PFSK-1 (cell line): Measurements from ENCODE around the gene EPB41L4A.

Experiments
- FOXP2 ChIP-seq: optimal IDR thresholded peaks from 2 replicates; pipeline ENCODE3; 2011; ENCODE audit warnings: borderline replicate concordance, control low read depth, inconsistent platforms; ENCODE audit not compliant: insufficient read depth; ENCODE audit errors: extremely low read length, extremely low read depth
- POLR2AphosphoS5 ChIP-seq: IDR thresholded peaks from 2 replicates; pipeline ENCODE4 v1.6.1; 2012; ENCODE audit warnings: low read depth, mild to moderate bottlenecking, control low read depth, low read length, moderate library complexity
- SIN3A ChIP-seq: IDR thresholded peaks from 2 replicates; pipeline ENCODE4 v1.6.1; 2012; ENCODE audit warnings: mild to moderate bottlenecking, low read length, moderate library complexity, borderline replicate concordance; ENCODE audit not compliant: insufficient read depth
- TAF1 ChIP-seq: IDR thresholded peaks from 2 replicates; pipeline ENCODE4 v1.6.1; 2012; ENCODE audit warnings: low read length, control low read depth, borderline replicate concordance; ENCODE audit not compliant: insufficient read depth
- TF ChIP-seq, protein P1 (sequence below), 2 experiments: IDR thresholded peaks; 2 replicates each; pipeline versions ENCODE4 v1.6.1 to v1.8.0; 2011 to 2012; ENCODE audit warnings: low read depth in 2 of 2, low read length in 2 of 2, control low read depth in 1 of 2, inconsistent platforms in 1 of 2, mild to moderate bottlenecking in 1 of 2, moderate library complexity in 1 of 2; ENCODE audit not compliant: insufficient read depth in 1 of 2

Gene EPB41L4A

DNA sequence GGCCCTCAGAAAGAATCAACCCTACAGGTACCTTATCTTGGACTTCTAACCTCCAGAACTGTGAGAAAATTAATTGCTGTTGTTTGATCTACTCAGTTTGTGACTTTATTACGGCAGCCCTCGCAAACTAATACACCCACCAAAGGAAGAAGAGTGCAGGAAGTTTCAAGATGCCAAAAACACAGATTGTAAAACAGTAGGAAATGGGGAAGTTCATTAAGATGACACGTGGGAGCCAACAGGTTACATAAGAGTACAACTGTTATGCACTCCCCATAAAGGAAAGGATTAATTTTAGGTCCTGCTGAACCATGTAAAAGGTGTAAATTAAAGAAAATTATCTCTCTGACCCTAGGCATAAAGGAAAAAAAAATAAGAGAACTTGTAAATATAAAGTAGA, 294.3 kb downstream of the EPB41L4A start:
- TF ChIP-seq FOXP2 = no peak
- TF ChIP-seq TAF1 = no peak
- TF ChIP-seq, protein P1, sequence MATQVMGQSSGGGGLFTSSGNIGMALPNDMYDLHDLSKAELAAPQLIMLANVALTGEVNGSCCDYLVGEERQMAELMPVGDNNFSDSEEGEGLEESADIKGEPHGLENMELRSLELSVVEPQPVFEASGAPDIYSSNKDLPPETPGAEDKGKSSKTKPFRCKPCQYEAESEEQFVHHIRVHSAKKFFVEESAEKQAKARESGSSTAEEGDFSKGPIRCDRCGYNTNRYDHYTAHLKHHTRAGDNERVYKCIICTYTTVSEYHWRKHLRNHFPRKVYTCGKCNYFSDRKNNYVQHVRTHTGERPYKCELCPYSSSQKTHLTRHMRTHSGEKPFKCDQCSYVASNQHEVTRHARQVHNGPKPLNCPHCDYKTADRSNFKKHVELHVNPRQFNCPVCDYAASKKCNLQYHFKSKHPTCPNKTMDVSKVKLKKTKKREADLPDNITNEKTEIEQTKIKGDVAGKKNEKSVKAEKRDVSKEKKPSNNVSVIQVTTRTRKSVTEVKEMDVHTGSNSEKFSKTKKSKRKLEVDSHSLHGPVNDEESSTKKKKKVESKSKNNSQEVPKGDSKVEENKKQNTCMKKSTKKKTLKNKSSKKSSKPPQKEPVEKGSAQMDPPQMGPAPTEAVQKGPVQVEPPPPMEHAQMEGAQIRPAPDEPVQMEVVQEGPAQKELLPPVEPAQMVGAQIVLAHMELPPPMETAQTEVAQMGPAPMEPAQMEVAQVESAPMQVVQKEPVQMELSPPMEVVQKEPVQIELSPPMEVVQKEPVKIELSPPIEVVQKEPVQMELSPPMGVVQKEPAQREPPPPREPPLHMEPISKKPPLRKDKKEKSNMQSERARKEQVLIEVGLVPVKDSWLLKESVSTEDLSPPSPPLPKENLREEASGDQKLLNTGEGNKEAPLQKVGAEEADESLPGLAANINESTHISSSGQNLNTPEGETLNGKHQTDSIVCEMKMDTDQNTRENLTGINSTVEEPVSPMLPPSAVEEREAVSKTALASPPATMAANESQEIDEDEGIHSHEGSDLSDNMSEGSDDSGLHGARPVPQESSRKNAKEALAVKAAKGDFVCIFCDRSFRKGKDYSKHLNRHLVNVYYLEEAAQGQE (IDR thresholded peaks at IDR 0.05; ENCODE audit: insufficient read depth in 1 of 2, low read depth in 2 of 2, low read length in 2 of 2) = no peak
- no peak for TF ChIP-seq SIN3A
- TF ChIP-seq POLR2AphosphoS5 = no peak

DNA sequence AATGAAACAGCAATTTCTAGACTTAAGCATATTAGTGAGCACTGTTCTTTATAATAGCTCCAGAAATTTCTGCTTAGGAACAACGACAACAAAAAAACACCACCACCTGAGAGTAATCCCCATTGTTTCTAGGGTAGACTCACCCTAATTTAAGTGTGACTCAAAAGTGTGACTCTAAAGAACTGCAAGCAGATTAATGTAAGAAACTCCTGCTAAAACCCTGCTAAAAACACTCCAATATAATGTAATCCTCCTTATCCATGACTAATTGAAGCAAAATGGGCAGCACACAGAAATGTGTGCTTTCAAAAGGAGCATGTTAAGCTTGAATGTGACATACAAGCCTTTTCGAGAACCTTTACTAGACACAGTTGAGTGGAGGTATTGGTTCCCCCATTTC, 296.0 kb downstream of the EPB41L4A start:
- TF ChIP-seq SIN3A = no peak
- TF ChIP-seq, protein P1 (IDR thresholded peaks at IDR 0.05; ENCODE audit: insufficient read depth in 1 of 2, low read depth in 2 of 2, low read length in 2 of 2) = no peak
- no peak for TF ChIP-seq FOXP2
- no peak for TF ChIP-seq TAF1

GRCh38 chr5:112122353-112122752, 296.7 kb downstream of the EPB41L4A start:
- TF ChIP-seq TAF1 = no peak
- TF ChIP-seq, protein P1 (IDR thresholded peaks at IDR 0.05; ENCODE audit: insufficient read depth in 1 of 2, low read depth in 2 of 2, low read length in 2 of 2) = no peak
- no peak for TF ChIP-seq POLR2AphosphoS5
- TF ChIP-seq FOXP2 = no peak
- no peak for TF ChIP-seq SIN3A

- TF ChIP-seq SIN3A (no peak), FOXP2 (no peak), TAF1 (no peak), POLR2AphosphoS5 (no peak)
- TF ChIP-seq, protein P1 (IDR thresholded peaks at IDR 0.05; ENCODE audit: insufficient read depth in 1 of 2, low read depth in 2 of 2, low read length in 2 of 2) = no peak
Observed at GRCh38 chr5:112121258-112121657, 297.8 kb downstream of the EPB41L4A start.

GRCh38 chr5:112119969-112120368, 299.1 kb downstream of the EPB41L4A start:
- TF ChIP-seq TAF1 = no peak
- TF ChIP-seq, protein P1 (IDR thresholded peaks at IDR 0.05; ENCODE audit: insufficient read depth in 1 of 2, low read depth in 2 of 2, low read length in 2 of 2) = no peak
- TF ChIP-seq FOXP2 = no peak
- no peak for TF ChIP-seq POLR2AphosphoS5
- TF ChIP-seq SIN3A = no peak
